Spinal cord (tissue), 10 donors: ENCODE measurements around the gene SS18L1. TPM values are rescaled to one million over a fixed set of nuclear protein-coding genes. Genes with fewer than 3 reads are reported as not detected.

ENCODE experiments used
- DNase-seq, 6 donors: peaks; one replicate each; pipeline versions ENCODE4 v3.0.0 to v3.0.0-alpha.2; 2013 to 2015; ENCODE audit warnings: low spot score in 6 of 6, low read depth in 4 of 6
- H3K27ac ChIP-seq: one replicate; pipeline ENCODE4 v1.5.1; 2013; ENCODE audit warnings: low read depth, low read length, control low read depth
- H3K27me3 ChIP-seq: one replicate; pipeline ENCODE4 v1.6.1; 2013; ENCODE audit warnings: low read length; ENCODE audit not compliant: control insufficient read depth, insufficient read depth
- H3K36me3 ChIP-seq: one replicate; pipeline ENCODE4 v1.6.1; 2013; ENCODE audit warnings: low read length; ENCODE audit not compliant: control insufficient read depth, insufficient read depth
- H3K4me1 ChIP-seq: one replicate; pipeline ENCODE4 v1.6.1; 2013; ENCODE audit warnings: low read length; ENCODE audit not compliant: control insufficient read depth, insufficient read depth
- H3K4me3 ChIP-seq: one replicate; pipeline ENCODE4 v1.5.1; 2013; ENCODE audit warnings: low read depth, low read length, control low read depth
- H3K9me3 ChIP-seq: one replicate; pipeline ENCODE4 v1.6.1; 2013; ENCODE audit warnings: low read length; ENCODE audit not compliant: control insufficient read depth, insufficient read depth
- WGBS: methylation state at CpG from one replicate; pipeline ENCODE4 v1.1.5; 2013; ENCODE audit warnings: missing lambda C conversion rate; ENCODE audit not compliant: insufficient coverage; 5-methylcytosine and 5-hydroxymethylcytosine counted together
- polyA plus RNA-seq, 2 donors: library from polyadenylated mRNA; unstranded; fragments of 120-200 nt; gene quantifications; one replicate each; pipeline ENCODE4 v1.2.1, GENCODE V29; 2013; ENCODE audit not compliant: insufficient read length in 2 of 2
- total RNA-seq, 2 donors: library from RNA; depleted of rRNA in 1 of 2; stranded (reverse); fragments of 120-200 nt in 1 of 2; fragments of >200 nt in 1 of 2; gene quantifications; one replicate each; pipeline versions ENCODE4 v1.2.3 to v1.2.4, GENCODE V29; 2013 to 2014
- donor health status: healthy.

SS18L1 gene
- total and polyA plus RNA-seq, 4 donors = 21.5 to 58.2 (median 47.5) TPM

DNA sequence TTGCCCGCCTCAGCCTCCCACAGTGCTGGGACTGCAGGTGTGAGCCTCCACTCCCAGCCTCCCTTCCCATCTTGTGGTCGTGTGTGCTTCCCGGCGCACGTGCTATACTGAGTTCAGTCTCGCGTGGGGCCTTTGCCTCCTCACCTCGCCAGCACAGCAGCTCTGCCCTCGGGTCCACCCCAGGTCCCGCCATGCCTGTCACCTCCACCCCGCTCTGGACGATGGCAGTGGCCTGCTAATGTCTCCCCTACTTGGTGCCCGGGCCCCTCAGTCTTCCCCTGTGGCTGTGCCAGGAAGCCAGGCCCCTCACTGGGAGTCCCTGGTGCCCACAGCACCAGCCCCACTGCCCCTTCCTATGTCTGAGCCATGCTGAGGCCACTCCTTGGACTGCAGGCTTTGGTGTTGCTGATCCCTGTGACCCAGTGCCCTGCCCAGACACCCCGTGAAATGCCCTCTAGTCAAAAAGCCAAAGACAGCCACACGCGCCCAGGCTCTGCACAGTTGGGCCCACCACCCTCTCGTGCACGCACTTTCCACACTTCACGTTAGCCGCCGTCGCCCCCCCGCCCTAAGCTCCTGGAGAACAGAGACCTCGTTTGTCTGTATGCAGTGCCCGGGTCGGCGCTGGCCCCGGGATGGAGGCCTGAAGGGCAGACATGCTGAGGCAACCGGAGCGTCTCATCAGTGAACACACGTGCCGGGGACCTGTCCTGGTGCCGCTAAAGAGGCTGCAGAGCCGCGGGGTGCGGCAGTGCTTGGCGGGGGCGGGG, 62.2 kb downstream of the SS18L1 start:
- no peaks in the 10 kb centered on the region for H3K27me3 ChIP-seq
- no peak for DNase-seq
- peaks cover 66% of the 10 kb centered on the region for H3K36me3 ChIP-seq
- 88% methylated on average over 36 of the region's 38 CpGs for WGBS
- no peak overlapping the region for H3K4me3 ChIP-seq
- no peak overlapping the region for H3K27ac ChIP-seq
- H3K9me3 ChIP-seq = no peaks in the 10 kb centered on the region
- peaks cover 15% of the 10 kb centered on the region for H3K4me1 ChIP-seq

DNA sequence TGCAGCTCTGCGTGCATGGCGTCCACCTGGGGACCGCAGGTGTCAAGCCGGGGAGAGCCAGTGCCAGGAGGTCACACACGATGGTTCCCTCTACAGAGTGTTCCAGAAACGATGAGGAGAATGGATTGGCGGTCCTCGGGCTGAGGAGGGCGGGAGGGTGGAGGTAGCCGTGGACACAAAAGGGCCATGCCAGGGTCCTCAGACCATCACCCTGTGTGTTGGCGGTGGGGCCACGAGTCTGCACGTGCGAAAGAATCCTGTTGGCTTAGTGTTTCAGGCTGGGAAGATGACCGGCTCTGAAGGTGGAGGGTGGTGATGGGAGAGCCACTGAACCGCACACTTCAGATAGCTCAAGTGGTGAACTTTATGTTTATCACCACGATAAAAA, 62.8 kb downstream of the SS18L1 start:
- peaks cover 21% of the 10 kb centered on the region for H3K4me1 ChIP-seq
- 81% methylated on average over 16 of the region's 17 CpGs for WGBS
- H3K27ac ChIP-seq = no peak overlapping the region
- peaks cover 60% of the 10 kb centered on the region for H3K36me3 ChIP-seq
- H3K9me3 ChIP-seq = no peaks in the 10 kb centered on the region
- H3K27me3 ChIP-seq = no peaks in the 10 kb centered on the region
- DNase-seq = no peak
- no peak overlapping the region for H3K4me3 ChIP-seq

DNA sequence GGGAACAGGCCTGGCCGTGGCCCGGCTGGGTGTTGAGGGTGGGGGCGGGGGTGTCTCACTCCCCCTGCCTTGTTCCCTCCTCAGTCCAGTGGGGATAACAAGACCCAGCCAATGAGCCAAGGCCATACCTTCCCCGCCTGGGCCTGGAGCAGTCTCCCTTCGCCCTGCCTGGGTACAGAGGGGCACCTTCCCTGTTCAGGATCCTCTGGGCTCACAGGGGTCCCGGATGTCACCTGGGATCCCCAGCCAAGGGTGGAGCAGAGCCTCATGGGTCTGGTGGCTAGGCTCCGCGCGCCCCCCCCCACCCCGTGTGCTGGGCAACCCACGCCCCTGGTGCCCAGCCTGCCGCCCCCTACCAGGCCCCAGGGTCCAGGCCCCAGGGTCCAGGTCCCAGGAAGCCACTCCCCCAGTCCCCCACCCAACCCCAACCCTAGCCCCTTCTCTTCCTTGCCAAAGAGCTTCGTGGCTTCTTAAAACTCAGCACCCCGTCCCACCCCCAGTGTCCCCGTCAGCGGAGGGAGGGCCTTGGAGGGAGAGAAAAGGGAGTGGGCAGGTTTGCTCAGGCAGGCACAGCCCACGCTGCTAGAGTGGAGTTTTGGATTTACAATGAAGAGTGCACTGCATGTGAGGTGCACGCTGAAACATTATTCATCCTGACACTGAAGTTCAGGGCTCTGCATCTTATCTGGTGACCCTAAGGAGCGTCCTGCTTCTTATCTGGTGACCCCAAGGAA, 64.7 kb downstream of the SS18L1 start:
- H3K27ac ChIP-seq = no peak overlapping the region
- no peak for DNase-seq
- H3K4me1 ChIP-seq = peaks cover 34% of the 10 kb centered on the region
- WGBS = 85% methylated on average over 7 of the region's 19 CpGs
- no peak overlapping the region for H3K4me3 ChIP-seq
- H3K27me3 ChIP-seq = no peaks in the 10 kb centered on the region
- peaks cover 44% of the 10 kb centered on the region for H3K36me3 ChIP-seq
- no peaks in the 10 kb centered on the region for H3K9me3 ChIP-seq

DNA sequence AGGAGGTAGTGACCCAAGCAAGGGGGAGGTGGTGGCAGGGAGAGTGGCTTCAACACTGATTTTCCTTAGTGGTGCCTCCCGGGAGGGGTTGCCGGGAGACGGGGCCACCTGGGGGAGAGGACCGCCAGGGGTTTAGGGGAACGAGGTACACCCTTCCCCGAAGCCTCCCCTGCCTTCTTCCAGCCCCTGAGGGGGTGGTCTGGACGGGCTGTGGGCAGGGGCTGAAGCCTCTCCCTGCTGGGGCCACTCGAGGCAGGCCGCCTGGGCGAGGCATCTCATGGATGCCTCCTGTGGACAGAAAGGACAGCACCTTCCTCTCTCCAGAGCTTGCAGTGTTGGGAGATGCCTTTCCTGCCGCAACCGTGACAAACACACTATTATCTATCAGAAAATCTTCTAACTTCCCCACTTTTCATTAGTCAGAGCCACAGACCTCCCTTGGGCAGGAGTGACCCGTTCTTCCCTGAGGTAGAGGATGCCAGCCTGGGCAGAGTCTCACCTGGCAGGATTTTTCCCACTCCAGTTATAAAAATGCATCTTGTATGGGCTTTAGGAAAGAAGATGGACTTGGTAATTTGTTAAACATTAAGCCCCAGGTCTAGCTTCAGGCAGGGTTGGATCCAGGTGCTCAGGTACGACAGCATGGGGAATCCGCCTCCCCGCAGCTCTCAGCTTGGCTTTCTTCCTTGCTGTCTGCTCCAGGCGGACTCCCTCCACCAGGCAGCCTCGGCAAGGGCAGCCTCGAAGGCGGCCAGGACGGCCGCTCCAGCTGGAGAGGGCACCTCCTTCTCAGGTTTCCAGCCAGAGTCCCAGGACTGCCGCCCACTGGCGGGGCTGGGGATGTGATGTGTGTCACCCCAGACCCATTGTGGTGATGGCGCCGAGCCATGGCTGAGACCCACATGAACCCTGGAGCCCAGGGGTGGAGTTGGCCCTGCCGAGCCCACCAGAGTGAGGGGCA, 65.5 kb downstream of the SS18L1 start:
- peaks cover 39% of the 10 kb centered on the region for H3K36me3 ChIP-seq
- 57% methylated on average over 24 of the region's 27 CpGs for WGBS
- no peak for DNase-seq

DNA sequence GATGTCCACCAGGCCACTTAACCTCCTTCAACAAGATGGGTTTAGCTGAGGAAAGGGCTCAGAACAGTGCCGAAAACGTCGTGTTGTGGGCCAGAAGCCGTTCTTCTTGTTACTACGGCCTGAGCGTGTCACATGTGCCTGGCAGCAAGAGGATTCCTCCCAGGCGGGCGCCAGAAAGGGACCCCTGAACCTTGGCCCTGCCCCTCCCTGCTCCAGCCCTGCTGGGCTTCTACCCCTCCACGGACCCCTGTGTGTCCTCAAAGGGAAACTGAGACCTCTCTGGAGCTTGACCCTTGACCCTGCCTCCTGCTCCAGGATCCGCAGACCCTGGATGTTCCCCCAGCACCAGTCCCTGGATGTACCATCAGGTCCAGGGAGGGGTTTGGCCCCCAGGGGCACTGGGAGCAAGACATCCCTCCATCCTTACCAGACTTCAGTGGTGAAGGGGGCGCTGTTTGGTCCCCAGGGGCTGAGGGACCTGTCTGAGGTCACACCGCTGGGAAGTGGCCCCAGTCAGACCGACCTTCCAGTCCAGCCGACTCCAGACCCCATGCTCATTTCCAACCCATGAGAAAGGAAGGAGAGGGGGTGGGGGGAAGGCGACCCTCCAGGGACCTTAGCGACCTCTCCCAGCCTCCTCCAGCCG, 66.4 kb downstream of the SS18L1 start:
- H3K4me1 ChIP-seq = peaks cover 34% of the 10 kb centered on the region
- H3K36me3 ChIP-seq = peaks cover 38% of the 10 kb centered on the region
- no peak overlapping the region for H3K4me3 ChIP-seq
- 71% methylated on average over 13 of the region's 17 CpGs for WGBS
- H3K9me3 ChIP-seq = no peaks in the 10 kb centered on the region
- no peak for DNase-seq
- H3K27ac ChIP-seq = no peak overlapping the region
- no peaks in the 10 kb centered on the region for H3K27me3 ChIP-seq

More for the DNA sequence above, 65.5 kb downstream of the SS18L1 start:
- Histone ChIP-seq H3K9me3 (no peaks in the 10 kb centered on the region), H3K4me3 (no peak overlapping the region), H3K27me3 (no peaks in the 10 kb centered on the region), H3K27ac (no peak overlapping the region), H3K4me1 (peaks cover 34% of the 10 kb centered on the region)

DNA sequence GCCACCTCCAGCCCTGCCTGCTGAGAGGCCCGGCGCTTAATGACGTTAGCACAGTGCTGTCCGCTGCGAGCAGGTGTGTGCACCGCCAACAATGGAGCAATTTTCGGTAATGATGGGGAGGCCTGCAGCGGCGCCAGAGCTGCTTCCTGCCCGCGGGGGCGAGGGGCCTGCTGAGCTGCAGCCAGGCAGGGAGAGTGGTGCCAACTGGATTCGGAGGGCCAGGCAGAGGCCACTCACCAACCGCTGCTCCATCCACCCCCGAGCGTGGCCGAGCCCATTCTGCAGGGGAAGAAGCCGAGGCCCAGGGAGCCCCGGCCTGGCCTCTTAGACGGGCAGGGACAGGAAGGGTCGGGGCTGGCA, 66.9 kb downstream of the SS18L1 start:
- Histone ChIP-seq H3K36me3 (peaks cover 37% of the 10 kb centered on the region), H3K27ac (no peak overlapping the region), H3K4me1 (peaks cover 34% of the 10 kb centered on the region), H3K27me3 (no peaks in the 10 kb centered on the region), H3K9me3 (no peaks in the 10 kb centered on the region), H3K4me3 (no peak overlapping the region)
- 49% methylated on average over 21 of the region's 21 CpGs for WGBS
- peak in 1 of 6 donors; percentile 23 for DNase-seq

DNA sequence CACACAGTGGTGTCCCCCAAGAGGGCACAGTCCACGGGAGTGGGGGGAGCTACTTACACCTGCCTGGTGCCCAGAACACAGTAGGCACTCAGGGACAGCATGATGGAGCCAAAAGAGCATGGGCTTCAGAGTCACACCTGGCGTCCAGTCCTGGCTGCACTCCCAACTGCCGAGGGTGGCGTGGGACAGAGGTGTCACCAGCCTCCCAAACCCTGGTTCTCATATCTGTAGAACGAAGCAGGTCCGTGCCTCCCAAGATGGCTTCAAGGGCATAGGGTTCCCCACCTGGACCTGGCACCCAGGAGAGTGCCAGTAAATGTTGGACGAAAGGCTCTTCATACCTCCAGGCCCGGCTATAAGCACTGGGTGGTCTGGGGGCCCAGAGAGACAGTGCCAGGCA, 67.6 kb downstream of the SS18L1 start:
- 83% methylated on average over 8 of the region's 8 CpGs for WGBS
- Histone ChIP-seq H3K27me3 (no peaks in the 10 kb centered on the region), H3K4me3 (no peak overlapping the region), H3K36me3 (peaks cover 37% of the 10 kb centered on the region), H3K27ac (no peak overlapping the region), H3K9me3 (no peaks in the 10 kb centered on the region), H3K4me1 (peaks cover 34% of the 10 kb centered on the region)
- no peak for DNase-seq

DNA sequence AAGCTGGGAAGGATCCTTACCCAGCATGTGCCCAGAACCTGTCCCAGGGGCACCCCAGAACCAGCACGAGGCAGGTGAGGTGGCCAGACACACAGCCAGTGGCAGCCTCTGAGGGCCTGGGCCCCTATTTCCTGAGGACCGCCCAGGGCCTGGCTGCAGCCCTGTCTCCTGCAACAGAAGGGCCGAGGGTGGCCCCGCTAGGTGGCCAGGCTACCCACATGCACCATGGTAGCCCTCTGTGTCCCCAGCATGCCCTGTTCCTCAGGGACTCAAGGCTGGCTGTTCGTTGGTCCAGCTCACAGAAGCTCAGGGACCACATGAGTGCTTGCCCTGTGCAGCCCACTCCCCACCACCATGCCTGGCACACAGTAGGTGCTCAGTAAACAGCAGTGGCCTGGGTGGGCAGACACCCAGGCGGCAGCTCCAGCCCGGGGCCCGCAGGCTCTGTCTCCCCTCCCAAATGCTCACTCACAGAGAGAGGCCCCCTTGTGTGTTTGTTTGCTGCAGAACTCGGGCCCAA, 68.3 kb downstream of the SS18L1 start:
- no peak overlapping the region for H3K4me3 ChIP-seq
- peaks cover 34% of the 10 kb centered on the region for H3K4me1 ChIP-seq
- H3K27ac ChIP-seq = no peak overlapping the region
- H3K9me3 ChIP-seq = no peaks in the 10 kb centered on the region
- peaks cover 40% of the 10 kb centered on the region for H3K36me3 ChIP-seq
- 55% methylated on average over 8 of the region's 9 CpGs for WGBS
- peaks cover 1% of the 10 kb centered on the region for H3K27me3 ChIP-seq
- DNase-seq = no peak

DNA sequence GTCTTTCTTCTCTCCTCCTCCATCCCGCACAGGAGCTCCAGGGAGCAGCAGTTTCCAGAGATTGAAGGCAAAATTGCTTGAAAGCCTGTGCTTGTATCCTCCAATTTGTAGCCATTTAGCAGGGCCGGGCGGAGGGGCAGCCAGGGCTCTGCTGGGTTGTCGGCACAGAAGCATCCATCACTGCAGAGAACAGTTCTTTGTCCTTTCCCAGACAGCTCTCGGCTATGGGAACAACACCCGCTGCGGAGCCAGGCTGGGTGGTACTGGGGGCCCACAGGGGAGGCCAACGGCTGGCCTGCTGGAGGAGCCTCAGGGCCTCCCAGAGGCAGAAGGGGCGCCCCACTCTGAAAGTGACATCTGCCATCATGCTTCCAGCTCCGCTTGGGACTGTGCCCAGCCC, 68.7 kb downstream of the SS18L1 start:
- Histone ChIP-seq H3K27ac (no peak overlapping the region), H3K4me1 (peaks cover 34% of the 10 kb centered on the region), H3K27me3 (peaks cover 5% of the 10 kb centered on the region), H3K36me3 (peaks cover 41% of the 10 kb centered on the region), H3K4me3 (no peak overlapping the region), H3K9me3 (no peaks in the 10 kb centered on the region)
- DNase-seq = peak in 3 of 6 donors; percentile 31 to 84 (median 54)
- 8% methylated on average over 8 of the region's 10 CpGs for WGBS
